Measurements from ENCODE around the gene EVX1. TPM values are rescaled to one million over a fixed set of nuclear protein-coding genes. Genes with fewer than 3 reads are reported as not detected.

Gene EVX1
- total RNA-seq, 1 experiment from 2014 or later, result not detected

DNA sequence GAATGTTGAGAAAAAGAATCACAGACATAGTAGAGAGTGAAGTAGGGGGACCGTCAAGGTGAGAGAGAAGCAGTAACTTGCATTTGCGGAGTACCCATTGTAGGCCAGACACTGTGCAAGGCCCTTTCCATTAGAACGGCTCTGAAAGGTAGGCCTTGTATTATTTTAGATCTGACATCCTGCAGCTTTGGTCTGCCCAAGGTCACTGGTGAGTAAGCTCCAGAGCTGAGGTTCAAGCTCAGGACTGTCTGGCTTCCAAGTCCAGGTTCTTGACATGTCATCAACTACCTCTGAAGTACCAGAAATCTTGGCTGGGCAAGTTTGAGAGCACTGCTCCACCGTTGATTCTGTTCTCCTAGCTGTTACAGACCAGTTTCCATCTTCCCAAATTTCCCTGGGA is 13.2 kb upstream of the EVX1 start:
- DNase-seq (ENCODE audit: low read depth), result no peak

DNA sequence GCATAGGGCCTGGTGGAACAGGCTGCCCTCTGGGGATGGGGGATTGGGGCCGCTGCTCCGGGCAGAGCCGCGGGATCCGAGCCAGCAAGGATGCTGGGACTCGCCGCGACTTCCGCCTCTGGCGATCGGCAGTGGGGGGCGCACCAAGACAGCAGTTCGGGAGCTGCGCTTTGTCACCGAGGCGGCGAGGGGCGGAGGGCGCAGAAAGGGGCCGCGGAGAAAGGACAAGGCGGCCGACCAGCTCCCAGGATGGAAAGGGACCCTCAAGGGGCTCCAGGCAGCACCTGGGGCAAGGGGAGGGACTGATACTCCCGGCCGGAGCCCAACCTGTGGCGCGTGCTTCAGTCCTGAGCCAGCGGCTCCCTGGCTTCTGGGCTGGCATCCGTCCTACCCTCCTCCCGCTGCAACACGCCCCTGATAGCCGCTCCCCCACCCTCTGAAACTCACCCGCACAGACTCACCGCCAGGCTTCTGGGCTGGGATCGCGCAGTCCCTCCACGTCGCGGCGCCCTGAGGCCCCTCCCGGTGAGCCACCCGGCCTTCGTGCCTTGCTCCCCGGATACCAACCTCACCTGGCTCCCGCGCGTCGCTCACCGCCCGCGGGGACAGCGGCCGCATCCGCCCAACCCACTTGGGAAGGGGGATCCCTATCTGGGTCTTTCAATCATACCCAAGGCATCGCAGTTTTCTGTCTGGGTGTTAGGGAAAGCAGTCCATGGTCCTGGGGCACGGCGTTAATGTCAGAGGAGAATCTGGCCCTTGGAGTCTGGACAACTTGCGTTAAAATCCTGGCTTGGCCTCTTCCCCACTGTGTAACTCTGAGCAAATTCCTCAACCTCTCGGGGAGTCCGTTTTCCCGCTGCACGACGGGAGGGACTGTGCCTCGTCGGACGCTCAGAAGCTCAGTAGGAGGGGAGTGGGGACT is 7.0 kb upstream of the EVX1 start:
- DNase-seq (ENCODE audit: low read depth), result peak; percentile 22

DNA sequence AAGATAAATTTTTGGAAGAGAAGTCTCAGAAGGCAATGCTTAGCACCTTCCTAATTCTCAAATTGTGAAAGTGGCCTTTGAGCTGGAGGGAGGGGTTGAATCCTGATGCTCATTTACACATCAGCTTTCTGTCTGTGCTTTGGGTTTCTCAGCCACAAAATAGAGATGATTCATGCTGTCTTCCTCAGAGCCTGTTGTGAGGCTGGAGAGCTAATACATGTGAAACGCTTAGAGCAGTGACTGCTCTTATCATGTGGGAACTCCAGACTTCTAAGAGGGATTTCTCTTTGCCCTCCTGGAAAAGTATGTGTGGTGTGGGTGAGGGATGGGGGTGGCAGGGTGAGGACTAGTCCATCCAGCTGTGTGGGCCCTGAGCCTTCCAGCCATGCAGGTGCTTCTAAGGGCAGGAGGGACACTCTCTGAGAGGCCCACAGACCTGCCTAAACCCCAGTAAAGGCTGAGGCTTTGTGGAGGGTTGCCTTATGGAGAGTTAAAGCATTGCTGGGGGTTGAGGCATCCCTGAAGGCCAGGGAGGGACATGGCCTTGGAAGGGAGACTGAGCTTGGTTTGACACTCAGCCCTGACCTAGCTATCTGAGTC is 4.8 kb upstream of the EVX1 start:
- DNase-seq (ENCODE audit: low read depth), result peak; percentile 73

DNA sequence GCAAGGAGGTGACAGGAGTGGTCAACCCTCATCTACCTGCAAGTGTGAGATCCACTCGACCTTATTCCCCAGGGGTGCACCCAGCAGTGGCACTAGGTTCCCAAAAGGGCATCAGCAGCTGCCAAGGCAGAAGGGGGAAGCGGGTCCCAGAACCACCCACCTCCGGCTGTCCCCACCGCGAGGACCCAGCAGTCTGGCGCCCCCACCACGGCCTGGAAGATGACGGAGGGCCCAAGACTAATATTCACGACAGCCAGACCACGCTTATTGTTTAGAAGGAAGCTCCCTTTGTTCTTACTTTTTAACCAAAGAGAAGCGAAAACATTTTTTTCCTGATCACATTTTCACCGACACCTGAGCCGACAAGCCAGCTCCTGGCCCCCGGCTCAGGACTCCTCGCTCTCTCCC is 3.6 kb upstream of the EVX1 start:
- no peak for DNase-seq (ENCODE audit: low read depth)

DNA sequence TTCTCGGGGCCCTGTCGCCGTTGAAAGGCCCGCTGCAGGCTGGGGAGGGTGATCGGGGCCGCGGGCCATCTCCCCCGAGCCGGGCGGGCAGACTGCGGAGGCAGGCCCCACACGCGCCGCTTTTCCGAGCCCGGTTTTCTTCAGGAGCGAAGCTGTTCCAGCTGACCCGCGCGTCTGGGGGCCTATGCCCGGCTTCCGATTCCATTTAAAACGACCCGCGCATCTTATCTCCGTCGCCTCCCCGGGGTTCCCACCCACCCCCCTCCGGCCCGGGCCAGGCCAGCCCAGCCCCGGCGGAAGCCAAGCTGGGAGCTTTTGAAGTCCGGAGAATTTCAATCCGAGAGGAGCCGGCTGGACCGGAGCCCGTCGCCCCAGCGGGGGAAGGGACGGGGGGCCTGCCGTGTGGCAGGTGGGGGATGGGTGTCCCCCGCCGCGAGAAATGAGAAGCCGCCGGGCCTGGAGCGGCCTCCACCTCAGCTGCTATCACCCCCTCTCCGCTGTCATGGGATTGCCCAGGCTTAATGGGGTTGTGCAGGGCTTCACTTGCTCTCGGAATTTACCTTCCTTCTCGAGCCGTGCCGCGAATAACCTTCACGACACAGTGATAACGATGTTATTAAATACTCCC is 3.1 kb upstream of the EVX1 start:
- no peak for DNase-seq (ENCODE audit: low read depth)

DNA sequence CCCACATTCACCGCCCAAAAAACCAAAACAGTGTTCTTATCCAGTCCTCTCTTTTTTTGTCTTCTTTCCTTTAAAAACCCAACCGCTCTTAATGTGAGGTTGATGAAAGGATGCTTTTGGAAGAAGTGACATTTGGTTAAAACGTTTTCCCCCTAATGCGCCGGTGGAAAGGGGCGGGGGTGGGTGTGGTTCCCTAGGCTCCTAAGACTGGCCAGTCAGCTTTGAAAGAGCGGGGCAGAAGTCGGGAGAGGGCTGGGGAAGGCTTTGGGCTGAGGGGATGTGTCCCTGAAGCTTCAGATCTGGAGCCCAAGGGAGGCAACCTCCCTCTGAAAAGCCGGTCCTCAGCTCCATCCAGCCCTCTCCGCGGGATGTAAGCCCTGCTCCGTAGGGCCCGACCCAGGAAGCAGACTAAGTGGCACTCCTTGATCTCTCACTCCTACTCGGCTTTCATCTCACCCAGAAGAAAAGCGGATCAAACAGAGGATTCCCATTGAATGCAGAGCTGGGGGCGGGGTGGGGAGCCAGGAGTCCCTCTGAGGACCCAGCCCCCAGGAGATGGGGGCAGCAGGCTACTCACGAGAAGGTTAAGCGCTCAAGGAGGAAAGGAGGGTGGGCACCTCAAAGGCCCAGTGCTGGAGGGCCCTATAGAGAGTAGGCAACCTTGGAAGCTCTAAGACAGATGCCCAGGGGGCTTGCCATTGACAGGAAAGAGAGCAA is 2.4 kb upstream of the EVX1 start:
- no peak for DNase-seq (ENCODE audit: low read depth)

DNA sequence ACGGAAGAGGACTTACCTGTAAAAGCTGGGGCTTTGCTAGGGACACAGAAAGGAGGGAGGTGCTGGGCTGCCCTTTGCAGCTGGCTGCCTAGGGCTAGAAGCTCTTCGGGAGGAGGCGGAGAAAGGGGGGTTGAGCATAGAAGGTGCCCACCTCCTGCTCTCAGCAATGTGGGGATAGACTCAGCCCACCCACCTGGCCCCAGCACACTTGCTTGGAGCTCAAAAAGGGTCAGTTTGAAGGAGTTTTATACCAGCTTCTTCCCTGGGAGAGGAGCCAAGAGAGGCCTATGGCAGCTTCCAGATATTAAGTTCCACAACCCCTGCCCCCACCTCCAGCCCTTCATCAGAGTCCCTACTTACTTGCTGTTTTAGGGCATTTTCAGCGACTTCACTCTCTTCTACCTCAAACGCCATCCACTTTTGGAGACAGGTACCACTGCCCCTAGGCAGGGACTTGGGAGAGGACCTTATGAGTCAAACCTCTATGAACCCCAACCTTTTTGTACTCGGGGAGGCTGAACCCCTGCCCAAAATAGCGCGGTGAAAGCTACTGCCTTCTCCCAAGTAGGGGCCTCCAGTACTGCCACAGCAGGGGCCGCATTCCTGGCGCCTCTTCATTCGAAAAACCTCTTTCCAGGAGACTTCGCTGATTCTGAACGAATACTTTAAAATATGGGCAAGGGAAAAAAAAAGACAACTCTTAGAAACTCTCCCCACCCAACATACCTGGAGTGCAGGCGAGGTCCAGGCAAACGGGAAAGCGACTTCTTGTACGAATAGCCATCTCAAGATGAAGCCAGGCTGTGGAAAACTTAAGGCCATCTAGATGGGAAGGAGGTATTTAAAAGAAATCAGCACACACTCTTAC is 1.2 kb upstream of the EVX1 start:
- no peak for DNase-seq (ENCODE audit: low read depth)

DNA sequence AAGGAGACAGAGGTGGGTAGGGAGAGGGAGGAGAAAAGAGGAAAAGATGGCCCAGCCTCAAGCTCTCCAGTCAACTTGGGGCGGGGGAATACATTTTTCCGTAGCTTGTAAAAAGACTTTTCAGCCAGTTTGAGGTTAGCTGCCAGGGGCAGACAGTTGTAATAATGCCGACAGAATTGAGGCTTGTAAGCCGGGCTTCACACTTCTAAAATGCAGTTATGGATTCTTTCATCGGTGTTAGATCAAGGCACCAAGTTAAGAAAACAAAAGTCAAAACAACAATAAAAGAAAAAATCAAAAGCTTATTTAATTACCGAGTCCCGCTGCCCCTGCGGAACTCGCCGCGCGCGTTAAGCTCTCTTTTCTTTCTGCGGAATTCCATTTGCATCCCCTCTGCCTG is 448 bp upstream of the EVX1 start:
- DNase-seq (ENCODE audit: low read depth), result no peak

DNA sequence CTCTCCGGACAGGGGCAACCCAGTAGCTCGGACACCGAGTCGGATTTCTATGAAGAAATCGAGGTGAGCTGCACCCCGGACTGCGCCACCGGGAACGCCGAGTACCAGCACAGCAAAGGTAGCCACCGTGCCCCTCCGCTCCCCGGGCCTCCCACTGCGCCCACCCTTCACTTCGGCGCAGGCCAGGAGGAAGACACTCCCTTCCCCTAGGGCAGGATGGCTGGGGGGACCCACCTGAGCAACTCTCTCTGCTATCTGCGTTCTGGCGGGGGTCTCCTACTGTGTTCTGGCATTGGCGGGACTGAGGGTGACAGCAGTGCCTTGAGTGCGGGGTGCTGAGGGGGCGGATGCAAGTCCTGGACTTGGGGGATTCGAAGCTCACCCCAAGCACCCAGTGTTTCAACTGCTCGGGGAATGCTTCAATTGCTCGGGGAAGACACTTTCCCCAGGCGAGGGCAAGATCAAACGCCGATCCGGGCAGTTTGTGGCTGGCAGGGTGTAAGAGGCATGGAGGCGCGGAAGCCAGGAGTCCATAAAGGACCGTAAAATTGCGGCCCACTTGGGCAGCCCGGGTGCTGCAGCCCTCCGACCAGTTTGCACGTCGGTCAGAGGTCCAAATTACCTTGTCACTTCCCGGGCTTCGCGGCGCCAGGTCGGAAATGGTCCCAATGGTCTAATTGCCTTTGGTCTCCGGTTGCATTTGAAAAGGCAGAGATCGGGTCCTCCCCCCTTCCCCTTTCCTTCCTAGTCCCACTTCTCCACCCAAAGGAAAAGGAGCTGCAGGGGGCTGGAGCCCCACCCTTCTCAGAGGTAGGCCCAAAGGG is 950 bp downstream of the EVX1 start:
- DNase-seq (ENCODE audit: low read depth), result no peak

DNA sequence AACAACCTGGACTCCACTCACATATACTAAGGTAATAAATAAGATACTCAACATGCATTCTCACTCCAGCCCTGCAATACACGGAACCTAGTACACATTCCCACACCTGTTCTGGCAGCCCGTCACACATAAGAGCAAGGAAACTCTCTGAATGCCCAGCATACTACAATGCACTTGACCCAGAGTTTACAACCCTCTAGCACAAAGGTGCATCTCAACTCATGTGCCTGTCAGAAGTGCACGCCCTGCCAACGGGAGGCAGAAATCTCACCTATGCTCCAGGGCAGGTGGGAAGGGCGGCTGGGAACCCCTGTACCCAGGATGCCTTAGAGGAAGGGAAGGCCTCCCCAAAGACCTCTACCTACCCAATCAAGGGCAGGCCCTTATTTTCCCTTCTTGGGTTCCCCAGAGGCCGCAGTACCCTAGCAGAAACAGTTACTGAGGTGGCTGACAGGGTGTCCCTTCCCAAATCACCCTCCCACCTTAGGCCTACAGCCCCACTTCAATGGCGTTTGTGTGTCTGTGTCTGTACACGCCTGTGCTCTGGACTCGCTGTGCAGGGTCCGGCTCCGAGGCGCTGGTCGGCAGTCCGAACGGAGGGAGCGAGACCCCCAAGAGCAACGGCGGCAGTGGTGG is 2.0 kb downstream of the EVX1 start:
- DNase-seq (ENCODE audit: low read depth), result no peak

DNA sequence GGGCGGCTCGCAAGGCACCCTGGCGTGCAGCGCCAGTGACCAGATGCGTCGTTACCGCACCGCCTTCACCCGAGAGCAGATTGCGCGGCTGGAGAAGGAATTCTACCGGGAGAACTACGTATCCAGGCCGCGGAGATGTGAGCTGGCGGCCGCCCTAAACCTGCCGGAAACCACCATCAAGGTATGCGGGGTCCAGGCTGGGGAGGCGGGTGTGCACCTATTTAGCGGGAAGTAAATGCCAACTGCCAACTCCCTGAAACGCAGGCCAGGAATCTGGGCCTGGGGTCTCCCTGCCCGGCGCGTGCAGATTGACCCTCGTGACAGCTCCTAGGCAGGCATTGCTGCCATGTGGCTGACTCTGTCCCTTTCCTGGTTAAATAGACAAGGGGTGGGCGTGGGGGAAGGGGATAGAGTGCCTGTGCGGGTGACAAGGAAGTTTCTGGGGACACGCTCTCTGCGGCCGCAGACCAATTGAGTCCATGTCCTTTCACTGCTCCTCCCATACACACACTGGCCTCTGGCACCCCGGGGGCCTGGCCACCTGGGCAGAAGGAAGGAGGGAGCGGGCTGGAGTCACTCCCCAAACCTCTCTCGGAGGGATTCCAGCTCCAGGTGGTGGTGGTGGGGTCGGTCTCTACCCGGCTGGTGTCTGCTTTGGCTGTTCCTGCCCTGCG is 2.7 kb downstream of the EVX1 start:
- DNase-seq (ENCODE audit: low read depth), result no peak

DNA sequence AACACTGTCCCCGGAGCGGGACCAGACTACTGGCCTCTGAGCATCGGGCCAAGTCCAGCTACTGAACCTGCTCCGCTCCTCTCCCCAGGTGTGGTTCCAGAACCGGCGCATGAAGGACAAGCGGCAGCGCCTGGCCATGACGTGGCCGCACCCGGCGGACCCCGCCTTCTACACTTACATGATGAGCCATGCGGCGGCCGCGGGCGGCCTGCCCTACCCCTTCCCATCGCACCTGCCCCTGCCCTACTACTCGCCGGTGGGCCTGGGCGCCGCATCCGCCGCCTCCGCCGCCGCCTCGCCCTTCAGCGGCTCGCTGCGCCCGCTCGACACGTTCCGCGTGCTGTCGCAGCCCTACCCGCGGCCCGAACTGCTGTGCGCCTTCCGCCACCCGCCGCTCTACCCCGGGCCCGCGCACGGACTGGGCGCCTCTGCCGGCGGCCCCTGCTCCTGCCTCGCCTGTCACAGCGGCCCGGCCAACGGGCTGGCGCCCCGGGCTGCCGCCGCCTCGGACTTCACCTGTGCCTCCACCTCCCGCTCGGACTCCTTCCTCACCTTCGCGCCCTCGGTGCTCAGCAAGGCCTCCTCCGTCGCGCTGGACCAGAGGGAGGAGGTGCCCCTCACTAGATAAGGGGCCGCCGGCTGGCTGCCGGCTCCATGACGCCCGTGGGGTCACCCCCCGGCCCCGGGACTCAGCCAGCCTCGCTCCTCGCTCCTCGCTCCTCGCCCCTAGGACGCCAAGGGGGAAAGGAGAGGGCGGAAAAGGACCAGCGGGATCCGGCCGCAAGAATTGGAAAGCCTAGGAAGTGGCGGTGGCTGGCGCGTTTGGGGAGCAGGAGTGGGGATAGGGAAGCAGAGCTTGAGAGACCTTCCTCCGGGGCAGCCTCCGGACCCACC is 3.4 kb downstream of the EVX1 start:
- DNase-seq (ENCODE audit: low read depth), result no peak

DNA sequence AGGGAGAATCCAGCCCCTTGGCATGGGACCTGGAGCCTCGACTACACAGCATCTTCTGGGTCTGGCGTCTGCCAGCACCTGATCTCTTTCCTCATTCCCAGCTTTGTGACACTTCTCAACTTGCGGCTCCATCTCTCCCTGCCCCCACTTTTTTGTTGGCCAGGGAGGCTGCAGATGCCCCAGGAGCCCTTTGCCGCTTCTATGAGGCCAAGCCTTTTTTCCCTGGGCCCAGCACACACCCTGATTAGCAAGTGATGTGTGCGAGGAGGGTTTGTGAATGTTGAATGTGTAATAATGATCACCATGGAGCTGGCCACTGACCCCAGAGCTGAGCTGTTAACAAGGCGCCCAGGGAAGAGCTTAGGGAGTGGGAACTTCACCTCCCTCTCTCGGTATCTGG is 4.4 kb downstream of the EVX1 start:
- no peak for DNase-seq (ENCODE audit: low read depth)

DNA sequence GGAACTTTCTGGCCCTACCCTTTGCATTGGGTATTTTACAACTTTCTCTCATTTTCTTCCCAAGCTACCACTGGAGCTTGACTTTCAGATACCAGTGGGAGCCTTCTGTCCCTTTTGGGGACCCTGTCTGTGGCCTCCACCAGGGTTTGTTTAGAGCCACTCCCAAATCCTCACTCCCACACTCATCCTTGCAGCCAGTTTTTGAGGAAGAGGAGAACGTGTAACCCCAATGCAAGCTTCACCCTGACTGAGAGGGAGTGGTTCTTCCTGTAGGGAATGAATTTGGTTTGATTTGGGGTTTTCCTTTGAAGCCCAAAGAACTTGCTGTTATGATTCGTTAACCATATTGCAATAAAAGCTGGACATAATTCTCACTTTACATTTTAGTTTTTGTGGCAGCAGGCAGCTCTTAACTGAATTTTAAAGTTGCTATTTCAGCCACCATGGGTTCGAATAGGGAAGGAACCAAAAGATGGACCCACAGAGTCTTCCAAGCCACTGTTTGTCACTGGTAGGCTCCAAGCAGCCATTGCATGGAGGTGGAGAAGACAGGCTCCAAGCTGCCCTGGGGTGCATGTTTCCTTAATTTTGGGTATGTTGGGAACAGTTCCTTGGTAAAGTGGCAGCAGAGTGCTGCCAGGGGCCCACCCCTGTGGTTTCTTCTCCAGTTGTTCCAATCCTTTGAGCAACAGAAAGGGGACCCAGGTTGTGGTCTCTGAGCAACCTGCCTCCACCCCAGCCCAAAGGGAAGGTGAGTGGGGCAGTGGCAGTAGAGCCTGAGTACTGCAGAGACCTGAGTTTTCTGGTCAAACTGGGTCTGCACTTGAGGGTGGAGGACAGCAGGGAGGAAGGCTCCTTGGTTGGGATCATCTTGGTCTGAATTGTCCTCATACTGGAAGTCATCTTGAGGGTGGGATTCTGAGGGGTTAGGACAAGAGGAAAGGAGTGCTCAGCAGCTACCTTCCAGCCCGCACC is 5.1 kb downstream of the EVX1 start:
- DNase-seq (ENCODE audit: low read depth), result no peak

DNA sequence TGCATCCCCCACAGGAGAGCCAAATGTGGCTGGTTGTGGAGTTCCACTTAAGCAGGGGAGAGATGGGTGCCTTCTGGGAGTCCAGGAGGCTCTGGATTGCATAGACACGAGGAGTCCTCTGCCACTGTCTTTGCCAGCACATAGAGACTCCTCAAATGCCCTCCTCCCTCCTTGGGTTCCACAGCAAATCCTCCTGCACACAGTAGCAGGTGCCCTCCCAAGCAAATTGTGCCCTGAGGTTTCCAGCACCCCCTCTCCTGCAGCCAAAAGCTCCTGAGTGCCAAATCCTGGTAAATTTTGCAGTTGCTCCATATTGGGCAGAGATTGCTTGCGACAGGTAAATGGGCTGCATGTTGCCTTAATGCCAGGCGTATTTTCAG is 5.8 kb downstream of the EVX1 start:
- DNase-seq (ENCODE audit: low read depth), result no peak

DNA sequence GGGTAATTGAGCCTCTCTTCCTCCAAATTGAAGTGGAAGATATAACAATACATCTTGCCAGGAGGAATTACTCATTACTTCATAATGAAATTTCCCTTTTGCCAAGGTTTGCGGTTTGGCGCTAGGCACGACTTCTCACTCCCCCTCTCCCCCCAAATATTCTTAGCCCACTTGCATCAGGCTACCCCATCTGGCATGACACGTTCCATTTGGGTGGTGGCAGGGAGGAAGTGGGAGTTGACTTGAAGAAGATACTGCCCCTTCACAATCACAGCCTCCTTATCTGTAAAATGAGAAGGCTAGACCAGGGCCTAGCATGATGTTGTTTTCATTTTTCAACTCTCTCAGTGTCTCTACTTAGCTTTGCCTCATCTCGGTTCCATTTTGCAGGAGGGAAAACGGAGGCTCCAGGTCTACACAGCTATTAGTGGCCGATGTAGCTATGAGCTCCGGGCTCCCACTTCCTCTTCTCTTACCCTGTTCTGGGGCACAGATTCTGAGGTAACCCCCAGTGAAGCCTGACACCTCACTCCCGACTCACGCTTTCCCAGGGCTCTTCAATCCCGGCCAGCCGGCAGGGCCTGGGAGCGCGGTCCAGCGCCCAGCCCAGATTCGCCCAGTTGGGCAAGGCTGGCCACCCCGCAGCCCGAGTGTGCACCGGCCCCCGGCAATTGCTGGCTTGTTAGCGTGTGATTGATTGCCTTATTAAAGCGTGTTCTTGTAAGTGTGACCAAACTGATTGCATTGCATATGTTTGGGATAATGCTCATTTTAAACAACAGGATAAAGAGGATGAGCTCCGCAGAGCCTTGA is 6.5 kb downstream of the EVX1 start:
- peak; percentile 27 for DNase-seq (ENCODE audit: low read depth)

All from LHCN-M2 (cell line).